Eye (tissue), 1 donor: ENCODE data around the gene DCAF8.
"Not testable (repeated sequence)": the region's sequence is repeated elsewhere in the genome, so short reads cannot be mapped to it uniquely, and the experiment has no call there.

Source experiments
- DNase-seq: peaks from one replicate; pipeline ENCODE4 v3.0.0-alpha.2; 2015

The DCAF8 gene

DNA sequence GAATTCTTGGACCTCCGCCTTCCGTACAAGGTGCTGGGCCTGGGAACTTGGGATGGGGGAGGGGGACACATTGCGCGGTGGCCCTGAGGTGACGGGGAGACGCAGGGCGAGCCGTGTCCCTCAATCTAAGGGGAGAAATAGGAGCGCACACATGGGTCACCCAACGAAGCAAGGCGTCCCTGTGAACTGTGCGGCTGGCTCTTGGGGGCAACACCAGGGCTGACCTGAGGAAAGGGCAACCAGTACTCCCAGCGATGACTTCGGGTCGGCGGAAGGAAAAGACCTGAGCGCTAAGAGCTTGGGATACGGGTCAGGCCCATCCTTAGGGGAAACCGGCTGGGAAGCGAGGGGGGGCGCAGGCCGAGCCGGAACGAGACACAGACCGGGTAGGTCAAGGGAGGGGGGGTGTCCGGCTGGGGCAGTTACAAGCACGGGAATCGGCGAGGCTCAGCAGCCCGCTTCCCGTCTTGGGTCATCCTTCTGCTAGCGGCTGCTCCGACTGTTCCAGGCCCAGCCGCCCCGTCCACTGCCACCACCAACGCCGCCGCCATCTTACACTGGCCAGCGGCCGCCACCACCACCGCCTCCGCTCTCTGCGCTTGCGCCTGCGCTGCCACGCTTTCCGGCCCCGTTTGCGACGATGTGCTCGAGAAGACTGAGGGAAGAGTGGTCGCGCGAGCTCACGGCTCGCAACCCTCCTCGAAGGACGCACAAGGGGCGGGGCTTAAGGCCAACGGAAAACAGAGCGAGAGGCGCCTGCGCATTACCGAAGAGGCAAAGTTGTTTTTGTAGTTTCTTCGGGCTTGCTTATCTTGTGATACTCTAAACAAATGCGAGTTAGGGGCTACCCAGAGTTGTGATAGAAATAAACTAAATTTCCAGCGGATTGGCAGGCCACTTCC lies at the start of gene DCAF8:
Gene DCAF8, minus strand, starts transcription at position 657 of the 902 bp plus-strand sequence. CDS start 18,541 bp downstream, outside the sequence.
- DNase-seq = peak; percentile 99

DNA sequence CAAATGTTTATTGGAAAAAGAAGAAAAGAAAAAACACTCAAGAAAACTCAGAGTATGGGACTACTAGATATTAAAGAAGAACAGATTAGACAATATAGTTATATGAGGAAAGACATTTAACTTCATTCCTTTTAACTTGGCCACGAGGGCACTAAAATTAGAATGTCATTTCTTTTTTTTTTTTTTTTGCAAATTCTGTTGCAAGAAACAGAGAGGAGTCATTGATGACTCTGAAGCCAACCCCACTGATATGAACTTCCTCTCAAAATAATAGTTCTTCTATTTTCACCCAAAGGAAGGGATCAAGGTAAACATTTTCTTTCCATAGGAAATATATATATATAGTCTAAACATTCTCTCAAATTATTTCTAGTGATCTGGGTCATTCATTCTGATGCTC lies 47.2 kb upstream of the DCAF8 start:
- DNase-seq = no peak

- no peak for DNase-seq
Measured at GRCh38 chr1:160309185-160309557, 46.8 kb upstream of the DCAF8 start.

DNA sequence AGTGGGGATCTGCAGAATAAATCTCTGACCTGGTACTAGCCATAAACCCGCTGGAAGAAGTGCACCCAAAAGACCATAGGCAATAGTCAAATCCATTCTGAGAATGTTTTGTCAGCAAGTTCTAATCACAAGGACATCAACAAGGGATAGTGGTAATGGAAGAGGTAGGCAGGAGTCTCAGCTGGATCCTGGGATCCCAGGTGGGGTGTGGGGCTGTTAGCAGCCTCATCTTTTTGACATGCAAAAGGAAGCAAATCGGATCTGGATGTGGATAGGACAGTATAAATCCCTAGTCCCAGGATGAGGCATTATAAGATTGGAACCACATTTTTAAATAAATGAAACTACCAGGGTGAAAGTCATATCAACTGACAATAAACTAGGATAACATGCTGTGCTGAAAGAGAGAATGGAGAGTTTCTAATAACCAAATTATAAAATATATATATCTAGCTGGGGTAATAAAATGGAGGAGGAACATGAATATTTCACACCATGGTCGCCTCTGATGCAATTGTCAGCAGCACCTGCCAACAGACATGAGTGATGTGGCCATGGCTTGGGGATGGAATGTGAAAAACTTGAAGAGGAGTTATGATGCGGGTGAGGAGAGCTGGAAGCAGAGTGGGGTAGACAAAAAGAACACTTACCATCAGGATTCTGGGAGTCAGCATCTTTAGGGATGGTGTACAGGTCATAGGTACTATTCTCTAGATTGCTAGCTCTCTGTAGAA lies 46.3 kb upstream of the DCAF8 start:
- DNase-seq = no peak

- no peak for DNase-seq
Measured at GRCh38 chr1:160307118-160307791, 44.9 kb upstream of the DCAF8 start.

- DNase-seq = no peak
Measured at GRCh38 chr1:160300173-160300572, 37.8 kb upstream of the DCAF8 start.

DNA sequence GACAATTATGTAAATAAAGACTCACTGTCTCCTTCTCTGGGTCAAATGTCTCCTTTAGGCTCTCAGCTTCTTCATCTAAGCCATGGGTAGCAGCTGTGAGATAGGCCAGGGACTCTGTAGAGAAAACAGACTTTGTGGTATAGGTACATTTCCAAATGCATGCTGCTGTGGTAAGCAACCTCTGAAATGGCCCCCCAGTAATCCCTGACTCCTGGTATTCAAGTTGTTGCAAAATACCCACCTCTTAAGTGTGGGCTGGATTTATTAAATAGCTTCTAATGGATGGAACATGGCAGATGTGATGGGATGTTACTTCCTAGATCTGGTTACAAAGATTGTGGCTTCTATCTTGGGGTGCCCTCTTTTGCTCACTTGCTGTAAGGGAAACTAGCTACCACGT lies 33.7 kb upstream of the DCAF8 start:
- DNase-seq = no peak

DNA sequence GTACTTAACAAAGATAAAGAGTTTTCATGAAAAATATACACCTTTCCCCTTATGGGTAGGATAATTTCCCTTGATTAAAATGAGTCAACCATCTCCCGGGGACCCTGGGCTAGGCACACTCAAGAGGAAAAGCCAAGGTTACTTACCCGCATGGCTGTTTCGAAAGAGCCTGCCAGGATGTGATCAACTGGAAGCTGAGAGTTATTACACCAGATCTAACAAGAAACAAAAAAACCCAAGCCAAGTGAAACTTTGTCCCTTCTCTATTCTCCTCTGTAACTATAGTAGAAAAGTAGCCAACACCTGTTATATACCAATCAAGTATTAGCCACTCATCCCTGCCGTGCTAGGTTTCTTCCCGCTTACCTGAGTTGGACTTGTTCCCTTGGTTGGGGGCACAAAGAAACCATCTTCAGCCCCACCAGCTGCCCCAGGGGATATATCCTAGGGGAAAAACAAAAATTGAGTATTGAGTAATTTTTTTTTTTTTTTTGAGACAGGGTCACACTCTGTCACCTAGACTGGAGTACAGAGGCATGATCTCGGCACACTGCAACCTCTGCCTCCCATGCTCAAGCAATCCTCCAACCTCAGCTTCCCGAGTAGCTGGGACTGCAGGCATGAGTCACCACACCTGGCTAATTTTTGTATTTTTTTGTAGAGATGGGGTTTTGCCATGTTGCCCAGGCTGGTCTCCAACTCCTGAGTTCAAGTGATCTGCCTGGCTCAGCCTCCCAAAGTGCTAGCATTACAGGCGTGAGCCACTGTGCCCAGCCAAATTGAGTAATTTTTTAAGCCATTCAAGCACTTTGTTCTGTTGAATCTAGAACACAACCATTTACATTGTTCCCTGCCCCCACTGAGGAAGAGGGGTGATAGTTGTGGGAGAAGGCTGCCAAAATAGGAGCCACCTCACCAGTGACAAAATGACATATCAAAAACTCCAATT lies 30.9 kb upstream of the DCAF8 start:
- no peak for DNase-seq

GRCh38 chr1:160291248-160292220 lies 29.2 kb upstream of the DCAF8 start:
- peak; percentile 87 for DNase-seq

- not testable (repeated sequence) for DNase-seq
Measured at GRCh38 chr1:160287769-160288168, 25.4 kb upstream of the DCAF8 start.

DNA sequence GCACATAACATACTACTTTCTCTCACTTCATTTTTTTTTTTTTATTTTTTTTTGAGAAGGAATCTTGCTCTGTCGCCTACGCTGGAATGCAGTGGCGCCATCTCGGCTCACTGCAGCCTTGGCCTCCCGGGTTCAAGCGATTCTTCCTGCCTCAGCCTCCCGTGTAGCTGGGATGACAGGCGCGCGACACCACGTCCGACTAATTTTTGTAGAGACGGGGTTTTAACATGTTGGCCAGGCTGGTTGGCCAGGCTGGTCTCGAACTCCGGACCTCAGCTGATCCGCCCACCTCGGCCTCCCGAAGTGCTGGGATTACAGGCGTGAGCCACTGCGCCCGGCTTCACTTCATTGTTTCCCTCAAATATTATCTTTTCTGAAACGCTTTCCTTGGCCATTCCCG lies 23.2 kb upstream of the DCAF8 start:
- DNase-seq = no peak

- DNase-seq = peak; percentile 96
Measured at GRCh38 chr1:160284782-160285344, 22.5 kb upstream of the DCAF8 start, which contains the start of gene PEX19. Gene PEX19, minus strand, starts transcription at chr1:160285133. Its CDS starts 9 bp downstream, at chr1:160285124.

DNA sequence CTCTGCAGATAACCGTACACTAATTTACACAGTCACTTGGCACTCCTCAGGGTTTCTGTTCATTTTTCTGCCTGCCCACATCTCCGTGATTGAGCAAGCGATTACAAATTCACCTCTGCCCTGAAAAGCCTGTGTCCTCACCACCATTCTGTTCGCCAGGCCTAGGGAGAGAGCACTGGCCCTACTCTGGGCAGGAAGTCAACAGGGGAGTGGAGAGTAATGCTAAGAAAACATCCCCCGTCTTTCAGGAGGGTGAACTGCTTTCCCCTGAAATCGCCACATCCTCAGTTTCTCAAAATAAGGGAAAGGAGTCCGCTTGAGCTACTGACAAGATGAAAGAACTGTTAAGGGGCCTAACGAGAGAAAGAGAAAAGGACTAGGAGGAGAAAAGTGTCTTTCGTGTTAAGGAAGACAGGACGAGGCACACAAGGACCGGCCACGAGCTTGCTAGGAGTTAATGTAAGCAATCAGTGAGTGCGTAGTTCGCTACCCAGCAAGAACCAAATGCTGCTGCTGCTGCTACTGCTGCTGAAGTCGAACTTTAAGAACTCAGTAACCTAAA lies 22.0 kb upstream of the DCAF8 start:
- peak; percentile 3 for DNase-seq

- no peak for DNase-seq
Measured at GRCh38 chr1:160282807-160283206, 20.5 kb upstream of the DCAF8 start.

DNA sequence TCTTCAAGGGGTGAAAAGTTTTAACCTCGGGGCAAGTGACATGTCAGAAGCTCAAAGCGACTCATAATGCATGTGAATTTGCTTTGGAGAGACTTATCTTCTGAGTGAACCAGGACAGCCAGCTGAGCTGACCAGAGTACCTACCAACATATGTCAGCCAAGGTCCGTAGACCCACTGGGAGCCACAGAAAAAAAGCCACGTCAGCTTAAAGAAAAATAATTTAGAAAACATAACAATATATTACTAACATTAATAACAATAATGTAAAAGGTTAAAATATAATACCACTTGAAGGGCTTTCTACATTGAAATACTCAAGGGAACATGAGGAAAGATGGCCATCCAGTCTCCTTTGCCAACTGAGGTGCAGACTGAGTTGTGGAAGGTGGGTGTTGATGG lies 15.6 kb upstream of the DCAF8 start:
- DNase-seq = no peak

GRCh38 chr1:160277330-160277729 lies 15.0 kb upstream of the DCAF8 start:
- no peak for DNase-seq

GRCh38 chr1:160271025-160271424 lies 8.7 kb upstream of the DCAF8 start:
- no peak for DNase-seq

GRCh38 chr1:160267284-160267991 lies 5.1 kb upstream of the DCAF8 start:
- no peak for DNase-seq

GRCh38 chr1:160264795-160265307 lies 2.5 kb upstream of the DCAF8 start:
- no peak for DNase-seq
